ENCODE data around the gene CHPF2. TPM values are rescaled to one million over a fixed set of nuclear protein-coding genes. Genes with fewer than 3 reads are reported as not detected.

Gene CHPF2
- total and polyA plus RNA-seq, 2 of the 13 experiments (the other 11 are each of a cell fraction or from before 2014, with no cell fraction given), result 15.4 to 21.5 TPM

DNA sequence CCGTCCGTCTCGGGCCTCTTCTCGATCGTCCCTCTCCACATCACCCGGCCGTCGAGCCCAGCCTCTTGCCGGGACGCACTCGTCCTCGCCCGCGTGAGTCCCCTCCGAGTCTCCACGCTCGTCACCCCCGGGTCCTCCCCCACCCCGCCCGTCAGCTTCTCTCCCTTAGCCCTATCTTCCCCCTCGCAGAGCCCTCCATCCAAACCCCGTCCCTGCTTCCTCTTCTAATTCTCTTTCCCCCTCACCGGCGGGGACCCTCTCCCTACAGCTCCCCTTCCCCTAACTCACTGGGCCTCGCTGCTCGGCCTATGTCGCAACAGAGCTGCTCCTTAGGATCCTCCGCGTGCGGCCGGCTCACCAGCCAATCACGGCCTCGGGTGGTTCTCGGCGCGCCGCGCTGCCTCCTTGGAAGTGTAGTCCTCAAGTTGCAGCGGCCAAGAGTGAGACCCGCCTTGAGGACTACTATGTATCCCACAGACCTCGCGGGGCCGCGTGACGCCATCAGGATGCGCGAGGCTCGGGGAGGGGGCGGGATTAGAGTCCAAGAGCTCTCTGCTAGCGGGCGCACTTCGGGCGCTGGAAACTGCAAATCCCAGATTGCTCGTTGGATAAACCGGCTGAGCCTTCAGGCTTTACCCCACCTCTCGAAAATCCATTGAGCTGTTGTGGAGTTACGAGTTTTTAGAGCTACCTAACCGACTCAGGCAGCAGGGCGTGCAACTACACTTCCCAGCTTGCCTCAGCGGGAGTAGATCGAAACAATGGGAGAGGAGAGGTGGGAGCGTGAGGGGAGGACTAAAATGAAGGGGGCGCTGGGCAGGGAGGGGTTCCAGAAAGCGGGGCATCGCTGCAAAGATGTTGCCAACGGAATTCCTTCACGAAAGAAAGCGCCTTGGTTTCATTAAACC lies 5.2 kb upstream of the CHPF2 start, which contains the start of gene ABCF2 (continued):
- TF ChIP-seq, protein P1, sequence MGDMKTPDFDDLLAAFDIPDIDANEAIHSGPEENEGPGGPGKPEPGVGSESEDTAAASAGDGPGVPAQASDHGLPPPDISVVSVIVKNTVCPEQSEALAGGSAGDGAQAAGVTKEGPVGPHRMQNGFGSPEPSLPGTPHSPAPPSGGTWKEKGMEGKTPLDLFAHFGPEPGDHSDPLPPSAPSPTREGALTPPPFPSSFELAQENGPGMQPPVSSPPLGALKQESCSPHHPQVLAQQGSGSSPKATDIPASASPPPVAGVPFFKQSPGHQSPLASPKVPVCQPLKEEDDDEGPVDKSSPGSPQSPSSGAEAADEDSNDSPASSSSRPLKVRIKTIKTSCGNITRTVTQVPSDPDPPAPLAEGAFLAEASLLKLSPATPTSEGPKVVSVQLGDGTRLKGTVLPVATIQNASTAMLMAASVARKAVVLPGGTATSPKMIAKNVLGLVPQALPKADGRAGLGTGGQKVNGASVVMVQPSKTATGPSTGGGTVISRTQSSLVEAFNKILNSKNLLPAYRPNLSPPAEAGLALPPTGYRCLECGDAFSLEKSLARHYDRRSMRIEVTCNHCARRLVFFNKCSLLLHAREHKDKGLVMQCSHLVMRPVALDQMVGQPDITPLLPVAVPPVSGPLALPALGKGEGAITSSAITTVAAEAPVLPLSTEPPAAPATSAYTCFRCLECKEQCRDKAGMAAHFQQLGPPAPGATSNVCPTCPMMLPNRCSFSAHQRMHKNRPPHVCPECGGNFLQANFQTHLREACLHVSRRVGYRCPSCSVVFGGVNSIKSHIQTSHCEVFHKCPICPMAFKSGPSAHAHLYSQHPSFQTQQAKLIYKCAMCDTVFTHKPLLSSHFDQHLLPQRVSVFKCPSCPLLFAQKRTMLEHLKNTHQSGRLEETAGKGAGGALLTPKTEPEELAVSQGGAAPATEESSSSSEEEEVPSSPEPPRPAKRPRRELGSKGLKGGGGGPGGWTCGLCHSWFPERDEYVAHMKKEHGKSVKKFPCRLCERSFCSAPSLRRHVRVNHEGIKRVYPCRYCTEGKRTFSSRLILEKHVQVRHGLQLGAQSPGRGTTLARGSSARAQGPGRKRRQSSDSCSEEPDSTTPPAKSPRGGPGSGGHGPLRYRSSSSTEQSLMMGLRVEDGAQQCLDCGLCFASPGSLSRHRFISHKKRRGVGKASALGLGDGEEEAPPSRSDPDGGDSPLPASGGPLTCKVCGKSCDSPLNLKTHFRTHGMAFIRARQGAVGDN (CRISPR knock-in tag; IDR thresholded peaks at IDR 0.05), result peak; percentile 80
- peak; percentile 21 for TF ChIP-seq SKI (IDR thresholded peaks at IDR 0.05; ENCODE audit: partially characterized antibody)
- TF ChIP-seq NR2F2 (IDR thresholded peaks at IDR 0.05; ENCODE audit: borderline replicate concordance, low read depth), result no peak
- peak; percentile 86 for TF ChIP-seq ZFX (CRISPR knock-in tag; IDR thresholded peaks at IDR 0.05; ENCODE audit: low read depth)
- TF ChIP-seq ZNF558 (CRISPR knock-in tag; IDR thresholded peaks at IDR 0.05; ENCODE audit: borderline replicate concordance), result 0 out of 2 replicates have a peak, but pooled peaks have one; percentile 59
- no peak; the same call in 1 of the 2 replicates for TF ChIP-seq ZSCAN29 (CRISPR knock-in tag; conservative IDR thresholded peaks at IDR 0.05)
- no peak for TF ChIP-seq KAT2B (IDR thresholded peaks at IDR 0.05; ENCODE audit: borderline replicate concordance, low read depth, low read length)
- TF ChIP-seq TGIF2 (CRISPR knock-in tag; IDR thresholded peaks at IDR 0.05), result no peak
- peak; percentile 85 for TF ChIP-seq MYC (CRISPR knock-in tag; IDR thresholded peaks at IDR 0.05; ENCODE audit: borderline replicate concordance)
- TF ChIP-seq KLF12 (CRISPR knock-in tag; IDR thresholded peaks at IDR 0.05; ENCODE audit: borderline replicate concordance), result no peak
- TF ChIP-seq, protein P2, sequence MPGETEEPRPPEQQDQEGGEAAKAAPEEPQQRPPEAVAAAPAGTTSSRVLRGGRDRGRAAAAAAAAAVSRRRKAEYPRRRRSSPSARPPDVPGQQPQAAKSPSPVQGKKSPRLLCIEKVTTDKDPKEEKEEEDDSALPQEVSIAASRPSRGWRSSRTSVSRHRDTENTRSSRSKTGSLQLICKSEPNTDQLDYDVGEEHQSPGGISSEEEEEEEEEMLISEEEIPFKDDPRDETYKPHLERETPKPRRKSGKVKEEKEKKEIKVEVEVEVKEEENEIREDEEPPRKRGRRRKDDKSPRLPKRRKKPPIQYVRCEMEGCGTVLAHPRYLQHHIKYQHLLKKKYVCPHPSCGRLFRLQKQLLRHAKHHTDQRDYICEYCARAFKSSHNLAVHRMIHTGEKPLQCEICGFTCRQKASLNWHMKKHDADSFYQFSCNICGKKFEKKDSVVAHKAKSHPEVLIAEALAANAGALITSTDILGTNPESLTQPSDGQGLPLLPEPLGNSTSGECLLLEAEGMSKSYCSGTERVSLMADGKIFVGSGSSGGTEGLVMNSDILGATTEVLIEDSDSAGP (CRISPR knock-in tag; IDR thresholded peaks at IDR 0.05; ENCODE audit: borderline replicate concordance), result peak; percentile 89
- peak; percentile 76 for TF ChIP-seq ZNF501 (CRISPR knock-in tag; IDR thresholded peaks at IDR 0.05)
- TF ChIP-seq, protein P3, sequence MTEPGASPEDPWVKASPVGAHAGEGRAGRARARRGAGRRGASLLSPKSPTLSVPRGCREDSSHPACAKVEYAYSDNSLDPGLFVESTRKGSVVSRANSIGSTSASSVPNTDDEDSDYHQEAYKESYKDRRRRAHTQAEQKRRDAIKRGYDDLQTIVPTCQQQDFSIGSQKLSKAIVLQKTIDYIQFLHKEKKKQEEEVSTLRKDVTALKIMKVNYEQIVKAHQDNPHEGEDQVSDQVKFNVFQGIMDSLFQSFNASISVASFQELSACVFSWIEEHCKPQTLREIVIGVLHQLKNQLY (CRISPR knock-in tag; IDR thresholded peaks at IDR 0.05), result no peak
- TF ChIP-seq ZNF256 (CRISPR knock-in tag; conservative IDR thresholded peaks at IDR 0.05), result no peak
- TF ChIP-seq, protein P4, sequence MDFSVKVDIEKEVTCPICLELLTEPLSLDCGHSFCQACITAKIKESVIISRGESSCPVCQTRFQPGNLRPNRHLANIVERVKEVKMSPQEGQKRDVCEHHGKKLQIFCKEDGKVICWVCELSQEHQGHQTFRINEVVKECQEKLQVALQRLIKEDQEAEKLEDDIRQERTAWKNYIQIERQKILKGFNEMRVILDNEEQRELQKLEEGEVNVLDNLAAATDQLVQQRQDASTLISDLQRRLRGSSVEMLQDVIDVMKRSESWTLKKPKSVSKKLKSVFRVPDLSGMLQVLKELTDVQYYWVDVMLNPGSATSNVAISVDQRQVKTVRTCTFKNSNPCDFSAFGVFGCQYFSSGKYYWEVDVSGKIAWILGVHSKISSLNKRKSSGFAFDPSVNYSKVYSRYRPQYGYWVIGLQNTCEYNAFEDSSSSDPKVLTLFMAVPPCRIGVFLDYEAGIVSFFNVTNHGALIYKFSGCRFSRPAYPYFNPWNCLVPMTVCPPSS (IDR thresholded peaks at IDR 0.05), result no peak
- TF ChIP-seq ZSCAN22 (CRISPR knock-in tag; IDR thresholded peaks at IDR 0.05), result no peak
- TF ChIP-seq ETV6 (CRISPR knock-in tag; conservative IDR thresholded peaks at IDR 0.05), result no peak
- TF ChIP-seq MED13 (CRISPR knock-in tag; IDR thresholded peaks at IDR 0.05), result no peak
- TF ChIP-seq SALL1 (CRISPR knock-in tag; IDR thresholded peaks at IDR 0.05), result peak; percentile 75
- TF ChIP-seq DNMT3B (CRISPR knock-in tag; conservative IDR thresholded peaks at IDR 0.05), result no peak
- TF ChIP-seq ZNF672 (CRISPR knock-in tag; IDR thresholded peaks at IDR 0.05), result no peak
- TF ChIP-seq ATF7-NPFF (CRISPR knock-in tag; IDR thresholded peaks at IDR 0.05; ENCODE audit: low read depth), result no peak; the same call in 1 of the 2 replicates
- TF ChIP-seq ZNF724P (CRISPR knock-in tag; IDR thresholded peaks at IDR 0.05; ENCODE audit: borderline replicate concordance), result no peak

Measured in HepG2 (cell line).